ENCODE results near the gene TOLLIP.

TOLLIP gene

GRCh38 chr11:1238767-1239595 is 70.5 kb downstream of the TOLLIP start:
- no peaks in the 10 kb centered on the region for H3K36me3 ChIP-seq (ENCODE audit: control insufficient read depth, insufficient read depth, low read length)
- no peak overlapping the region for H3K27ac ChIP-seq (ENCODE audit: insufficient read depth, low read length, poor library complexity, severe bottlenecking)
- H3K4me1 ChIP-seq (ENCODE audit: control insufficient read depth, insufficient read depth, low read length, poor library complexity, severe bottlenecking) = no peaks in the 10 kb centered on the region
- H3K27me3 ChIP-seq (replicated peaks; ENCODE audit: control insufficient read depth, insufficient read depth, low read length, poor library complexity, severe bottlenecking) = no peaks in the 10 kb centered on the region
- H3K4me3 ChIP-seq (ENCODE audit: insufficient read depth, low read depth, low read length, poor library complexity, severe bottlenecking) = no peak overlapping the region
- DNase-seq = no peak
- no peaks in the 10 kb centered on the region for H3K9me3 ChIP-seq (ENCODE audit: control insufficient read depth, low read length)

DNA sequence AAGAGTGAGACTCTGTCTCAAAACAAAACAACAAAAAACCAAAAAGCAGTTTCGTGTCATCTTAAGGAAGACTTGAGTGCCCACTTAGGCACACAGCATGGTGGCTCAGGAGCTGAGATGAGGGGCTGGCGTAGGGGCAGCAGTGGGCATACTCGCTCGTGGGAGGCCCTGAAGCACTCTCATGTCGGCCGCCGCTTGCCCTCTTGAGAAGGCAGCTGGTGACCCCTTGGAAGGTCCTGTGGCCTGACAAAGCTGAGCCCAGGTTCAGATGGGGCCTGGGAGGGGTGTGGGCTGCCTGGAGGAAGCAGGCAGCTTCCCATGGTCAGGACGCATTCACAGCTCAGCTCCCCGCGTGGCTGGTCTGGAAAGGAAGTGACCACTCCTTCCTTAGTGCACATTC is 71.6 kb downstream of the TOLLIP start:
- Histone ChIP-seq H3K27ac (ENCODE audit: insufficient read depth, low read length, poor library complexity, severe bottlenecking) (no peak overlapping the region), H3K4me3 (ENCODE audit: insufficient read depth, low read depth, low read length, poor library complexity, severe bottlenecking) (no peak overlapping the region), H3K27me3 (replicated peaks; ENCODE audit: control insufficient read depth, insufficient read depth, low read length, poor library complexity, severe bottlenecking) (no peaks in the 10 kb centered on the region), H3K36me3 (ENCODE audit: control insufficient read depth, insufficient read depth, low read length) (no peaks in the 10 kb centered on the region), H3K9me3 (ENCODE audit: control insufficient read depth, low read length) (no peaks in the 10 kb centered on the region), H3K4me1 (ENCODE audit: control insufficient read depth, insufficient read depth, low read length, poor library complexity, severe bottlenecking) (no peaks in the 10 kb centered on the region)
- DNase-seq = no peak

DNA sequence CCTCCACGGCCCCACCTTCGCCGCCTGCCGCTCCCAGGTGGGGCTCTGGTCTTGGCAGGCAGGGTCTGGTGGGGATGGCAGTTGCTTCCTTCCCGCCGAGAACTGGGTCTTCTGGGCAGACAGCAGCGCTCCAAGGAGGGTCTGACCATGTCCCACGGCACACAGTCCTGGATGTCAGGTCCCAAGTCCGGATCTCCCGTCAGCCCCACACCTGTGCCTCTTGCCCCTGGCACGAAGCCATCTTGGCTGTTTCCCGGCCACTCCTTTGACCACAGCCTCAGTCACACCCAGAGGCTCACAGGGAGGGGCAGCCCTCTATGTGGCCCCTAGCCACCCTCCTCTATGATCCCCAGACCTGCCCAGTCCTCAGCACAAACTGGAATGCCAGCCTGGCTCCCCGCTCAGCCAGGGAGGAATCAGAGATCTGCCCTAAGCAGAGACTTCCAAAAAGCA is 72.3 kb downstream of the TOLLIP start:
- Histone ChIP-seq H3K4me3 (ENCODE audit: insufficient read depth, low read depth, low read length, poor library complexity, severe bottlenecking) (no peak overlapping the region), H3K9me3 (ENCODE audit: control insufficient read depth, low read length) (no peaks in the 10 kb centered on the region), H3K4me1 (ENCODE audit: control insufficient read depth, insufficient read depth, low read length, poor library complexity, severe bottlenecking) (no peaks in the 10 kb centered on the region), H3K27ac (ENCODE audit: insufficient read depth, low read length, poor library complexity, severe bottlenecking) (no peak overlapping the region), H3K36me3 (ENCODE audit: control insufficient read depth, insufficient read depth, low read length) (no peaks in the 10 kb centered on the region), H3K27me3 (replicated peaks; ENCODE audit: control insufficient read depth, insufficient read depth, low read length, poor library complexity, severe bottlenecking) (no peaks in the 10 kb centered on the region)
- no peak for DNase-seq

- Histone ChIP-seq H3K27ac (ENCODE audit: insufficient read depth, low read length, poor library complexity, severe bottlenecking) (no peak overlapping the region), H3K27me3 (replicated peaks; ENCODE audit: control insufficient read depth, insufficient read depth, low read length, poor library complexity, severe bottlenecking) (no peaks in the 10 kb centered on the region), H3K9me3 (ENCODE audit: control insufficient read depth, low read length) (no peaks in the 10 kb centered on the region), H3K4me1 (ENCODE audit: control insufficient read depth, insufficient read depth, low read length, poor library complexity, severe bottlenecking) (no peaks in the 10 kb centered on the region), H3K4me3 (ENCODE audit: insufficient read depth, low read depth, low read length, poor library complexity, severe bottlenecking) (no peak overlapping the region), H3K36me3 (ENCODE audit: control insufficient read depth, insufficient read depth, low read length) (no peaks in the 10 kb centered on the region)
- no peak for DNase-seq
These were observed 72.9 kb downstream of the TOLLIP start for GRCh38 chr11:1236316-1237127.

- Histone ChIP-seq H3K4me1 (ENCODE audit: control insufficient read depth, insufficient read depth, low read length, poor library complexity, severe bottlenecking) (no peaks in the 10 kb centered on the region), H3K4me3 (ENCODE audit: insufficient read depth, low read depth, low read length, poor library complexity, severe bottlenecking) (no peak overlapping the region), H3K36me3 (ENCODE audit: control insufficient read depth, insufficient read depth, low read length) (no peaks in the 10 kb centered on the region), H3K27ac (ENCODE audit: insufficient read depth, low read length, poor library complexity, severe bottlenecking) (no peak overlapping the region), H3K9me3 (ENCODE audit: control insufficient read depth, low read length) (no peaks in the 10 kb centered on the region), H3K27me3 (replicated peaks; ENCODE audit: control insufficient read depth, insufficient read depth, low read length, poor library complexity, severe bottlenecking) (no peaks in the 10 kb centered on the region)
- DNase-seq = no peak
These were observed 73.5 kb downstream of the TOLLIP start for GRCh38 chr11:1235901-1236315.

DNA sequence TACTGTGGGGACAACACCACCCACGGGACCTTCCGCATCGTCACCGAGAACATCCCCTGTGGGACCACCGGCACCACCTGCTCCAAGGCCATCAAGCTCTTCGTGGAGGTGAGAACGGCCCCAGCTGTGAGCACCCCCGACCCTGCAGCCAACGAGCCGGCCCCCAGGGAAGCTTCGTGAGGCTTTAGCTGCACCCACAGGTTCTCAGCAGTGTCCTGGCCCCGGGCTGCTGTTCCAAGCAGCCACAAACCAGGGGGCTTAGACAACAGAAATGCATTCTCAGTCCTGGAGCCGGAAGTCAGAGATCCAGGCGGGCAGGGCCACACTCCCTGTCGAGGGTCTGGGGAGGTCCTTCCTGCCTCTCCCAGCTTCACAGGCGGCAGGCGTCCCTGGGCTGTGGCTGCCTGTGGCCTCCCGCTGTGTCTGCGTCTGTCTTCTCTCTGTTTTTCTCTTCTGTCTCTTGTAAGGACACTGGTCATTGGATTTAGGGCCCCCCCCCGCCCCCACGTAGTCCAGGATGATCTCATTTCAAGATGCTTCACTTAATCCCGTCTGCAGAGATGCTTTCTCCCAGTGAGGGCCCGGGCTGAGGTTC is 74.0 kb downstream of the TOLLIP start:
- Histone ChIP-seq H3K36me3 (ENCODE audit: control insufficient read depth, insufficient read depth, low read length) (no peaks in the 10 kb centered on the region), H3K27me3 (replicated peaks; ENCODE audit: control insufficient read depth, insufficient read depth, low read length, poor library complexity, severe bottlenecking) (no peaks in the 10 kb centered on the region)
- no peak for DNase-seq

GRCh38 chr11:1234771-1235305 is 74.6 kb downstream of the TOLLIP start:
- Histone ChIP-seq H3K27ac (ENCODE audit: insufficient read depth, low read length, poor library complexity, severe bottlenecking) (no peak overlapping the region), H3K27me3 (replicated peaks; ENCODE audit: control insufficient read depth, insufficient read depth, low read length, poor library complexity, severe bottlenecking) (no peaks in the 10 kb centered on the region), H3K36me3 (ENCODE audit: control insufficient read depth, insufficient read depth, low read length) (no peaks in the 10 kb centered on the region), H3K4me3 (ENCODE audit: insufficient read depth, low read depth, low read length, poor library complexity, severe bottlenecking) (no peak overlapping the region), H3K9me3 (ENCODE audit: control insufficient read depth, low read length) (no peaks in the 10 kb centered on the region), H3K4me1 (ENCODE audit: control insufficient read depth, insufficient read depth, low read length, poor library complexity, severe bottlenecking) (no peaks in the 10 kb centered on the region)
- no peak for DNase-seq

More for the DNA sequence above, 74.0 kb downstream of the TOLLIP start:
- Histone ChIP-seq H3K4me1 (ENCODE audit: control insufficient read depth, insufficient read depth, low read length, poor library complexity, severe bottlenecking) (no peaks in the 10 kb centered on the region), H3K27ac (ENCODE audit: insufficient read depth, low read length, poor library complexity, severe bottlenecking) (no peak overlapping the region), H3K4me3 (ENCODE audit: insufficient read depth, low read depth, low read length, poor library complexity, severe bottlenecking) (no peak overlapping the region), H3K9me3 (ENCODE audit: control insufficient read depth, low read length) (no peaks in the 10 kb centered on the region)

GRCh38 chr11:1234054-1234720 is 75.2 kb downstream of the TOLLIP start:
- H3K27me3 ChIP-seq (replicated peaks; ENCODE audit: control insufficient read depth, insufficient read depth, low read length, poor library complexity, severe bottlenecking) = no peaks in the 10 kb centered on the region
- no peak for DNase-seq
- H3K36me3 ChIP-seq (ENCODE audit: control insufficient read depth, insufficient read depth, low read length) = no peaks in the 10 kb centered on the region
- H3K27ac ChIP-seq (ENCODE audit: insufficient read depth, low read length, poor library complexity, severe bottlenecking) = no peak overlapping the region
- H3K4me1 ChIP-seq (ENCODE audit: control insufficient read depth, insufficient read depth, low read length, poor library complexity, severe bottlenecking) = no peaks in the 10 kb centered on the region
- H3K4me3 ChIP-seq (ENCODE audit: insufficient read depth, low read depth, low read length, poor library complexity, severe bottlenecking) = no peak overlapping the region
- no peaks in the 10 kb centered on the region for H3K9me3 ChIP-seq (ENCODE audit: control insufficient read depth, low read length)

DNA sequence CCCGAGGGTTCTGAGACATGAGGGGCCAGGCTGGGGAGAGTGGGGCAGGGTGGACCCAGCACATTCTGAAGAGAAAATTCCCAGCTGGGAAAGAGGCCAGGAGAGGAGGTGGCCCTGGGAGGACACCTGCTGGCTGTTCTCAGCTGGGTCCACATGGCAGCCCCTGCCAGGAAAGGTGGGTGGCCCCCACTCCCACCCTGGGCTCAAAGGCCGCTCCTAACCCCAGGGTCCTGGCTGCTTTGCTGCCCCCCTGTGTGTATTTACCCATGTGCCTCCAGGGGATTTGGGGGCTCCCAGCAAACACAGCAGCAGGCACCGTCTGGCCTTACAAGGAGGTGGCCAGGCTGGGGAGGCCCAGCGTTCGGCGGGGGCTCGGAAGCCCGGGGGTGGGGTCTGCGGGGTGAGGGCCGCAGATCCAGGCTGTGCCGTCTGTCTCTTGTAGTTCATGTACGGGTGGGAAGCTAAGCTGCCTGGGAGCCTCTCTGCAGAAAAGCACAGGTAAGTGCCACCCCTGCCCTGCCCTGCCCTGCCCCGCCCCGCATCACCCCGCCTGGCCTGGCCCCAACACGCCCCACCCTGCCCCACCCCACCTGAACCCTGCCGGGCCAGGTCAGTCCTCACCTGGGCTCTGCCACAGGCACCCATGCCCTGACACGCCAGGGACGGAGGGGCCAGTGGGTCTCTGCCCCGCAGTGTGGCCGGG is 75.9 kb downstream of the TOLLIP start:
- H3K4me1 ChIP-seq (ENCODE audit: control insufficient read depth, insufficient read depth, low read length, poor library complexity, severe bottlenecking) = no peaks in the 10 kb centered on the region
- H3K9me3 ChIP-seq (ENCODE audit: control insufficient read depth, low read length) = no peaks in the 10 kb centered on the region
- no peaks in the 10 kb centered on the region for H3K27me3 ChIP-seq (replicated peaks; ENCODE audit: control insufficient read depth, insufficient read depth, low read length, poor library complexity, severe bottlenecking)
- no peak for DNase-seq
- no peak overlapping the region for H3K4me3 ChIP-seq (ENCODE audit: insufficient read depth, low read depth, low read length, poor library complexity, severe bottlenecking)
- no peak overlapping the region for H3K27ac ChIP-seq (ENCODE audit: insufficient read depth, low read length, poor library complexity, severe bottlenecking)
- no peaks in the 10 kb centered on the region for H3K36me3 ChIP-seq (ENCODE audit: control insufficient read depth, insufficient read depth, low read length)
